Lung (tissue), 12 donors: Measurements from ENCODE around the gene NUCB1. TPM values are rescaled to one million over a fixed set of nuclear protein-coding genes. Genes with fewer than 3 reads are reported as not detected.

ENCODE experiments used
- ATAC-seq: fragments of 200-7000 bp; cut with Tn5 transposase; one replicate; pipeline ENCODE4 v1.9.1; 2020; ENCODE audit warnings: moderate number of reproducible peaks; ENCODE audit not compliant: insufficient read depth, low FRiP score
- DNase-seq, 3 donors: peaks; one replicate each; pipeline ENCODE4 v3.0.0-alpha.2; 2013 to 2017
- H3K27ac ChIP-seq, 2 donors: one replicate each; pipeline ENCODE4 v1.5.1; 2013; ENCODE audit warnings: mild to moderate bottlenecking in 2 of 2, moderate library complexity in 2 of 2, control low read depth in 1 of 2, inconsistent platforms in 1 of 2, low read depth in 1 of 2, low read length in 1 of 2
- H3K27me3 ChIP-seq, 3 donors: one replicate each; pipeline ENCODE4 v1.5.1; 2013; ENCODE audit warnings: low read length in 2 of 3; ENCODE audit not compliant: control insufficient read depth in 3 of 3, insufficient read depth in 3 of 3
- H3K36me3 ChIP-seq, 4 donors: one replicate each; pipeline ENCODE4 v1.5.1; 2013; ENCODE audit warnings: low read length in 4 of 4, mild to moderate bottlenecking in 1 of 4, moderate library complexity in 1 of 4; ENCODE audit not compliant: control insufficient read depth in 4 of 4, insufficient read depth in 4 of 4
- H3K4me1 ChIP-seq, 5 donors: one replicate each; pipeline ENCODE4 v1.5.1; 2013; ENCODE audit warnings: low read length in 5 of 5, mild to moderate bottlenecking in 2 of 5, moderate library complexity in 1 of 5; ENCODE audit not compliant: control insufficient read depth in 5 of 5, insufficient read depth in 5 of 5
- H3K4me3 ChIP-seq: one replicate; pipeline ENCODE4 v1.5.1; 2013; ENCODE audit warnings: mild to moderate bottlenecking, control low read depth, moderate library complexity
- H3K9ac ChIP-seq, 2 donors: one replicate each; pipeline ENCODE4 v1.5.1; 2013; ENCODE audit warnings: low read length in 2 of 2, control low read depth in 1 of 2; ENCODE audit not compliant: insufficient read depth in 1 of 2
- H3K9me3 ChIP-seq, 4 donors: one replicate each; pipeline ENCODE4 v1.5.1; 2013; ENCODE audit warnings: low read length in 3 of 4, mild to moderate bottlenecking in 1 of 4, moderate library complexity in 1 of 4; ENCODE audit not compliant: control insufficient read depth in 4 of 4, insufficient read depth in 3 of 4
- CTCF ChIP-seq: IDR thresholded peaks from 2 replicates; pipeline ENCODE4 v1.5.1; 2012; ENCODE audit warnings: mild to moderate bottlenecking; ENCODE audit errors: control extremely low read depth, extremely low read depth
- WGBS, 2 donors: extraction: QIAGEN DNeasy Blood & Tissue Kit; methylation state at CpG; one replicate each; pipeline ENCODE4 v1.1.7; 2013; 5-methylcytosine and 5-hydroxymethylcytosine counted together
- polyA plus RNA-seq, 2 donors: library from polyadenylated mRNA; stranded (reverse); fragments of 200-250 nt; gene quantifications; one replicate each; pipeline ENCODE4 v1.2.1, GENCODE V29; 2013
- total RNA-seq, 2 donors: library from RNA; depleted of rRNA in 1 of 2; stranded (reverse); fragments of >200 nt in 1 of 2; gene quantifications; one replicate each; pipeline ENCODE4 v1.2.1, GENCODE V29; 2014 to 2021
- donor health status: control.
- donor health status: control.
- donor health status: Bipolar disorder and iron deficiency.
- donor health status: healthy.
- donor health status: DM: yes; HTN: yes; CAD: no.

The NUCB1 gene
- total and polyA plus RNA-seq, 4 donors, result 214 to 367 (median 354) TPM

GRCh38 chr19:48954595-48955307 lies 54.6 kb downstream of the NUCB1 start, which contains the start of gene BAX:
Gene BAX, plus strand, starts transcription at chr19:48954875. Its CDS starts 54 bp downstream, at chr19:48954929.
- Histone ChIP-seq H3K4me1 (peaks cover 0 to 9% (median 7%) of the 10 kb centered on the region in 5 donors), H3K27me3 (no peaks in the 10 kb centered on the region), H3K27ac (peak within 1 kb of the TSS; percentile 73 to 79), H3K9me3 (no peaks in the 10 kb centered on the region), H3K9ac (peak within 1 kb of the TSS; percentile 63 to 67), H3K36me3 (peaks cover 0 to 4% (median under 1%) of the 10 kb centered on the region in 4 donors), H3K4me3 (peak within 1 kb of the TSS; percentile 86)
- WGBS, 2 donors, result 0 to 1% methylated on average over 67 to 71 of the region's 71 CpGs
- DNase-seq (peak; percentile 93 to 96 (median 96)), ATAC-seq (peak; percentile 90)
- no peak for TF ChIP-seq CTCF

- DNase-seq (no peak), ATAC-seq (no peak)
- peaks cover 0 to 4% (median under 1%) of the 10 kb centered on the region in 4 donors for H3K36me3 ChIP-seq
- peak overlapping the region; percentile 63 to 67 for H3K9ac ChIP-seq
- peak overlapping the region; percentile 86 for H3K4me3 ChIP-seq
- no peaks in the 10 kb centered on the region for H3K27me3 ChIP-seq
- peak overlapping the region; percentile 72 to 79 for H3K27ac ChIP-seq
- TF ChIP-seq CTCF, result no peak
- H3K9me3 ChIP-seq, result no peaks in the 10 kb centered on the region
- H3K4me1 ChIP-seq, result peaks cover 0 to 9% (median 6%) of the 10 kb centered on the region in 5 donors
- 59 to 68% methylated on average over 16 of the region's 16 CpGs for WGBS, 2 donors
Observed at GRCh38 chr19:48955308-48955958, 55.3 kb downstream of the NUCB1 start.

GRCh38 chr19:48958006-48958405 lies 57.9 kb downstream of the NUCB1 start:
- Histone ChIP-seq H3K4me3 (no peak overlapping the region), H3K9me3 (no peaks in the 10 kb centered on the region), H3K4me1 (peaks cover 0 to 18% (median 6%) of the 10 kb centered on the region in 5 donors), H3K9ac (no peak overlapping the region), H3K36me3 (peaks cover 0 to 7% (median under 1%) of the 10 kb centered on the region in 4 donors), H3K27ac (no peak overlapping the region), H3K27me3 (no peaks in the 10 kb centered on the region)
- TF ChIP-seq CTCF, result no peak
- DNase-seq, result no peak
- ATAC-seq, result no peak
- 97% methylated on average over 8 of the region's 8 CpGs for WGBS, 2 donors
